Fibroblast of lung (primary cell): Measurements from ENCODE around the gene CTDP1. TPM values are rescaled to one million over a fixed set of nuclear protein-coding genes. Genes with fewer than 3 reads are reported as not detected.

ENCODE experiments used
- DNase-seq, 2 donors: peaks; one replicate each; pipeline versions ENCODE4 v3.0.0 to v3.0.0-alpha.2; 2010; ENCODE audit warnings: low read depth in 2 of 2
- H2AFZ ChIP-seq: 2 replicates; pipeline ENCODE4 v1.5.1; 2012; ENCODE audit warnings: low read length, control low read depth, inconsistent platforms
- H3K27ac ChIP-seq: 2 replicates; pipeline ENCODE4 v1.5.1; 2011; ENCODE audit warnings: low read length, control low read depth; ENCODE audit not compliant: insufficient read depth
- H3K27me3 ChIP-seq: 2 replicates; pipeline ENCODE4 v1.5.1; 2011; ENCODE audit warnings: mild to moderate bottlenecking, low read length; ENCODE audit not compliant: control insufficient read depth, insufficient read depth
- H3K36me3 ChIP-seq: 2 replicates; pipeline ENCODE4 v1.5.1; 2011; ENCODE audit warnings: low read length; ENCODE audit not compliant: control insufficient read depth, insufficient read depth
- H3K4me1 ChIP-seq: 2 replicates; pipeline ENCODE4 v1.5.1; 2011; ENCODE audit warnings: low read length; ENCODE audit not compliant: control insufficient read depth, insufficient read depth; ENCODE audit errors: extremely low read depth
- H3K4me2 ChIP-seq: 2 replicates; pipeline ENCODE4 v1.5.1; 2011; ENCODE audit warnings: low read length, control low read depth; ENCODE audit not compliant: insufficient read depth; ENCODE audit errors: extremely low read depth
- H3K4me3 ChIP-seq, 4 experiments: fragments of 200-600 bp in 1 of 4; sonication (generic) in 1 of 4; replicated peaks in 1 of 4; 2 replicates each; pipeline ENCODE4 v1.5.1; 2011 to 2016; ENCODE audit warnings: low read length in 4 of 4, low read depth in 3 of 4, mild to moderate bottlenecking in 3 of 4, control low read depth in 2 of 4, inconsistent platforms in 1 of 4, mixed read lengths in 1 of 4; ENCODE audit not compliant: insufficient read depth in 1 of 4; ENCODE audit errors: control extremely low read depth in 1 of 4
- H3K79me2 ChIP-seq: 2 replicates; pipeline ENCODE4 v1.5.1; 2012; ENCODE audit warnings: mild to moderate bottlenecking, low read length, inconsistent platforms; ENCODE audit not compliant: control insufficient read depth, insufficient read depth
- H3K9ac ChIP-seq: 2 replicates; pipeline ENCODE4 v1.5.1; 2011; ENCODE audit warnings: mild to moderate bottlenecking, low read length, control low read depth; ENCODE audit not compliant: insufficient read depth
- H3K9me3 ChIP-seq: 2 replicates; pipeline ENCODE4 v1.5.1; 2012; ENCODE audit warnings: low read depth, low read length; ENCODE audit not compliant: control insufficient read depth, insufficient read depth
- H4K20me1 ChIP-seq: 2 replicates; pipeline ENCODE4 v1.5.1; 2011; ENCODE audit warnings: low read length; ENCODE audit not compliant: control insufficient read depth, insufficient read depth; ENCODE audit errors: extremely low read depth
- CTCF ChIP-seq, 2 donors: IDR thresholded peaks in 1 of 2; conservative IDR thresholded peaks in 1 of 2; 1 replicate in 1 of 2; 2 replicates in 1 of 2; pipeline ENCODE4 v1.5.1; 2011 to 2012; ENCODE audit warnings: low read length in 2 of 2, control low read depth in 1 of 2, inconsistent platforms in 1 of 2, low read depth in 1 of 2, mild to moderate bottlenecking in 1 of 2
- EZH2 ChIP-seq: IDR thresholded peaks from 2 replicates; pipeline ENCODE4 v1.5.1; 2012; ENCODE audit warnings: low read length, control low read depth, mild to moderate bottlenecking; ENCODE audit errors: missing control alignments
- polyA plus RNA-seq, 2 donors: library from polyadenylated mRNA; depleted of rRNA in 1 of 2; stranded (reverse) in 1 of 2; unstranded in 1 of 2; fragments of >200 nt; gene quantifications; 2 replicates each; pipeline ENCODE4 v1.2.1, GENCODE V29; 2011 to 2012; ENCODE audit warnings: missing spikeins in 1 of 2
- total RNA-seq: library from RNA; depleted of rRNA; stranded (reverse); fragments of >200 nt; gene quantifications from 2 replicates; pipeline ENCODE4 v1.2.1, GENCODE V29; 2014

Gene CTDP1
- total and polyA plus RNA-seq, 2 donors (not counting 1 experiment from before 2014, with no cell fraction given): 6.4 to 24.8 TPM

- Histone ChIP-seq H3K36me3 (no peaks in the 10 kb centered on the region), H3K79me2 (peaks cover 34% of the 10 kb centered on the region), H3K9ac (no peak overlapping the region), H3K27ac (no peak overlapping the region), H3K27me3 (no peaks in the 10 kb centered on the region), H3K4me2 (no peak overlapping the region), H2AFZ (no peak overlapping the region), H3K4me1 (no peaks in the 10 kb centered on the region), H3K9me3 (no peaks in the 10 kb centered on the region), H4K20me1 (no peaks in the 10 kb centered on the region), H3K4me3 (no peak overlapping the region)
- TF ChIP-seq CTCF (conservative IDR thresholded peaks at IDR 0.05 in 1 of 2, IDR thresholded peaks at IDR 0.05 in 1 of 2; ENCODE audit: low read depth in 1 of 2, low read length in 2 of 2) (no peak), EZH2 (no peak)
- no peak for DNase-seq
Measured at GRCh38 chr18:79690071-79690470, 10.5 kb downstream of the CTDP1 start.

- TF ChIP-seq CTCF (conservative IDR thresholded peaks at IDR 0.05 in 1 of 2, IDR thresholded peaks at IDR 0.05 in 1 of 2; ENCODE audit: low read depth in 1 of 2, low read length in 2 of 2) (no peak), EZH2 (no peak)
- no peak overlapping the region for H3K4me2 ChIP-seq
- no peak overlapping the region for H3K27ac ChIP-seq
- H3K9me3 ChIP-seq: no peaks in the 10 kb centered on the region
- no peaks in the 10 kb centered on the region for H3K4me1 ChIP-seq
- H3K79me2 ChIP-seq: peaks cover 31% of the 10 kb centered on the region
- no peak overlapping the region for H3K4me3 ChIP-seq
- H4K20me1 ChIP-seq: no peaks in the 10 kb centered on the region
- no peaks in the 10 kb centered on the region for H3K27me3 ChIP-seq
- no peak overlapping the region for H3K9ac ChIP-seq
- DNase-seq: no peak
- H3K36me3 ChIP-seq: peaks cover 1% of the 10 kb centered on the region
- no peak overlapping the region for H2AFZ ChIP-seq
Measured at GRCh38 chr18:79690586-79691482, 11.2 kb downstream of the CTDP1 start.

GRCh38 chr18:79692056-79692455, 12.5 kb downstream of the CTDP1 start:
- Histone ChIP-seq H3K9ac (no peak overlapping the region), H3K79me2 (peaks cover 26% of the 10 kb centered on the region), H3K4me2 (no peak overlapping the region), H3K27ac (no peak overlapping the region), H3K9me3 (no peaks in the 10 kb centered on the region), H3K36me3 (peaks cover 4% of the 10 kb centered on the region), H3K4me1 (no peaks in the 10 kb centered on the region), H4K20me1 (no peaks in the 10 kb centered on the region), H3K4me3 (no peak overlapping the region), H3K27me3 (no peaks in the 10 kb centered on the region), H2AFZ (no peak overlapping the region)
- DNase-seq: no peak
- TF ChIP-seq EZH2 (no peak), CTCF (conservative IDR thresholded peaks at IDR 0.05 in 1 of 2, IDR thresholded peaks at IDR 0.05 in 1 of 2; ENCODE audit: low read depth in 1 of 2, low read length in 2 of 2) (no peak)
